ENCODE results near the gene GNPTAB. TPM values are rescaled to one million over a fixed set of nuclear protein-coding genes. Genes with fewer than 3 reads are reported as not detected.

Gene GNPTAB
- total and polyA plus RNA-seq, 2 of the 8 experiments (the other 6 are each of a cell fraction or from before 2014, with no cell fraction given) = 21.5 to 51.3 TPM

DNA sequence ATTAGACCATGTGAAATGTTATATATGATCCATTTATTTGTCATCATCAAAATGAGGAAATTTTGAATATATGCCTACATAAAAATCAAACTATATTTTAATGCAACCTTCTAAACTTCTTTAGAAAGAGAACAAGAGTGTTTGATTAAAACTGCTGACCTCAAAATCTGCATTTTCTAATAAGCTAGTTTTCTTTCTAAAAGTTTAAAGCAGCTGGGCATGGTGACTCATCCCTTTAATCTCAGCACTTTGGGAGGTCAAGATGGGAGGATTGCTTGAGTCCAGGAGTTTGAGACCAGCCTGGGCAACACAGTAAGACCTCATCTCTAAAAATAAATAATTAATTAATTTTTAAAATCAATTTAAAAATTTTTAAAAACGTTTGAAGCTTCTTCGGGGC is 36.2 kb downstream of the GNPTAB start:
- Histone ChIP-seq H3K23ac (ENCODE audit: insufficient read length) (no peak overlapping the region), H2BK12ac (ENCODE audit: low read depth, low read length) (no peak overlapping the region), H2AFZ (ENCODE audit: low read length) (no peak overlapping the region), H3K56ac (replicated peaks; ENCODE audit: insufficient read length, low read depth, low read length) (no peak overlapping the region), H3K9ac (replicated peaks in 1 of 4; ENCODE audit: extremely low read depth in 1 of 4, low read depth in 3 of 4, low read length in 3 of 4) (no peak overlapping the region), H2BK120ac (replicated peaks; ENCODE audit: low read depth, low read length) (no peak overlapping the region), H3K79me1 (ENCODE audit: low read depth, low read length) (peaks cover 2% of the 10 kb centered on the region; the same call in 1 of the 2 replicates), H4K91ac (replicated peaks; ENCODE audit: insufficient read length, low read length) (no peak overlapping the region), H2BK15ac (ENCODE audit: low read length) (no peak overlapping the region), H4K20me1 (replicated peaks in 1 of 2; ENCODE audit: control insufficient read depth in 1 of 2, insufficient read depth in 2 of 2, low read length in 2 of 2) (peaks cover 0 to 2% of the 10 kb centered on the region in 2 experiments), H3K4me2 (ENCODE audit: insufficient read depth in 1 of 2, low read depth in 2 of 2, low read length in 2 of 2) (no peak overlapping the region), H2AK5ac (ENCODE audit: low read depth, low read length) (no peak overlapping the region), H3K27me3 (replicated peaks in 1 of 4; ENCODE audit: control insufficient read depth in 3 of 4, extremely low read depth in 1 of 4, insufficient read depth in 3 of 4, low read length in 3 of 4) (no peaks in the 10 kb centered on the region), H3K23me2 (ENCODE audit: low read depth, low read length) (no peaks in the 10 kb centered on the region), H3K4me3 (ENCODE audit: extremely low read depth in 1 of 4, insufficient read depth in 2 of 4, low read depth in 3 of 4, low read length in 4 of 4) (no peak overlapping the region), H3K4ac (replicated peaks; ENCODE audit: insufficient read length, low read depth, low read length) (no peak overlapping the region), H3K27ac (ENCODE audit: low read depth, low read length) (no peak overlapping the region), H3K14ac (ENCODE audit: insufficient read length) (no peak overlapping the region), H4K5ac (ENCODE audit: insufficient read length, low read depth, low read length) (no peak overlapping the region), H3K9me3 (ENCODE audit: insufficient read depth in 2 of 2, low read depth in 1 of 2, low read length in 1 of 2) (no peaks in the 10 kb centered on the region), H3K79me2 (ENCODE audit: control insufficient read depth in 1 of 2, insufficient read depth in 2 of 2, low read length in 2 of 2) (peaks cover 0 to 17% of the 10 kb centered on the region in 2 experiments; a peak in 1 of 4 replicates), H2BK20ac (ENCODE audit: low read length) (no peak overlapping the region), H3K18ac (ENCODE audit: extremely low read depth, low read length) (no peak overlapping the region), H4K8ac (ENCODE audit: extremely low read depth, insufficient read depth, low read length) (no peak overlapping the region), H3K36me3 (ENCODE audit: control insufficient read depth in 2 of 4, insufficient read depth in 4 of 4, low read length in 3 of 4) (peaks cover 0 to 21% (median under 1%) of the 10 kb centered on the region in 4 experiments; a peak in 5 of 8 replicates), H2BK5ac (ENCODE audit: low read depth, low read length) (no peak overlapping the region), H3K4me1 (replicated peaks in 1 of 4; ENCODE audit: control insufficient read depth in 3 of 4, insufficient read depth in 4 of 4, low read length in 3 of 4) (no peaks in the 10 kb centered on the region)
- ChIA-PET POLR2A (ENCODE audit: partially characterized antibody) (interaction anchor here (0.6 kb wide), 1 partner anchor 1462 kb away, joined by 3 read pairs; no protein-coding TSS in a partner anchor), CTCF (ENCODE audit: partially characterized antibody) (interaction anchor here (0.6 to 3.4 kb wide), 8 partner anchors 7 to 909 kb away, joined by 3 to 15 read pairs (median 4); partner anchors contain the start of gene GNPTAB)
- DNase-seq (ENCODE audit: low read depth in 1 of 2, low spot score in 2 of 2) = no peak
- 82% methylated on average over 2 of the region's 2 CpGs; no CpG with 5 or more reads in 1 of the 2 experiments for WGBS, 2 experiments (ENCODE audit: extremely low coverage in 1 of 2, insufficient coverage in 1 of 2, insufficient read length in 1 of 2, insufficient replicate concordance in 2 of 2, low coverage in 1 of 2, low lambda C conversion rate in 2 of 2, missing lambda C conversion rate in 1 of 2)
- no peak for FAIRE-seq
- no peak for TF ChIP-seq BCL11A (IDR thresholded peaks at IDR 0.05; ENCODE audit: low read depth in 2 of 2, low read length in 2 of 2)
- TF ChIP-seq, protein P1, sequence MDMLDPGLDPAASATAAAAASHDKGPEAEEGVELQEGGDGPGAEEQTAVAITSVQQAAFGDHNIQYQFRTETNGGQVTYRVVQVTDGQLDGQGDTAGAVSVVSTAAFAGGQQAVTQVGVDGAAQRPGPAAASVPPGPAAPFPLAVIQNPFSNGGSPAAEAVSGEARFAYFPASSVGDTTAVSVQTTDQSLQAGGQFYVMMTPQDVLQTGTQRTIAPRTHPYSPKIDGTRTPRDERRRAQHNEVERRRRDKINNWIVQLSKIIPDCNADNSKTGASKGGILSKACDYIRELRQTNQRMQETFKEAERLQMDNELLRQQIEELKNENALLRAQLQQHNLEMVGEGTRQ (IDR thresholded peaks at IDR 0.05; ENCODE audit: low read length) = no peak
- TF ChIP-seq FOSL1 (IDR thresholded peaks at IDR 0.05; ENCODE audit: insufficient read depth, low read depth, low read length) = no peak
- TF ChIP-seq CBX8 (IDR thresholded peaks at IDR 0.05; ENCODE audit: borderline replicate concordance, low read depth, low read length) = no peak
- TF ChIP-seq, protein P2, sequence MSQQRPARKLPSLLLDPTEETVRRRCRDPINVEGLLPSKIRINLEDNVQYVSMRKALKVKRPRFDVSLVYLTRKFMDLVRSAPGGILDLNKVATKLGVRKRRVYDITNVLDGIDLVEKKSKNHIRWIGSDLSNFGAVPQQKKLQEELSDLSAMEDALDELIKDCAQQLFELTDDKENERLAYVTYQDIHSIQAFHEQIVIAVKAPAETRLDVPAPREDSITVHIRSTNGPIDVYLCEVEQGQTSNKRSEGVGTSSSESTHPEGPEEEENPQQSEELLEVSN (IDR thresholded peaks at IDR 0.05) = no peak
- TF ChIP-seq CREB1 (IDR thresholded peaks at IDR 0.05) = no peak
- TF ChIP-seq SIRT6 (IDR thresholded peaks at IDR 0.05; ENCODE audit: low read length) = no peak
- no peak for TF ChIP-seq RAD21 (IDR thresholded peaks at IDR 0.05 in 1 of 2, conservative IDR thresholded peaks at IDR 0.05 in 1 of 2; ENCODE audit: low read depth in 2 of 2, low read length in 2 of 2)
- TF ChIP-seq, protein P3, sequence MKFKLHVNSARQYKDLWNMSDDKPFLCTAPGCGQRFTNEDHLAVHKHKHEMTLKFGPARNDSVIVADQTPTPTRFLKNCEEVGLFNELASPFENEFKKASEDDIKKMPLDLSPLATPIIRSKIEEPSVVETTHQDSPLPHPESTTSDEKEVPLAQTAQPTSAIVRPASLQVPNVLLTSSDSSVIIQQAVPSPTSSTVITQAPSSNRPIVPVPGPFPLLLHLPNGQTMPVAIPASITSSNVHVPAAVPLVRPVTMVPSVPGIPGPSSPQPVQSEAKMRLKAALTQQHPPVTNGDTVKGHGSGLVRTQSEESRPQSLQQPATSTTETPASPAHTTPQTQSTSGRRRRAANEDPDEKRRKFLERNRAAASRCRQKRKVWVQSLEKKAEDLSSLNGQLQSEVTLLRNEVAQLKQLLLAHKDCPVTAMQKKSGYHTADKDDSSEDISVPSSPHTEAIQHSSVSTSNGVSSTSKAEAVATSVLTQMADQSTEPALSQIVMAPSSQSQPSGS (IDR thresholded peaks at IDR 0.05; ENCODE audit: low read length) = no peak
- TF ChIP-seq, protein P4, sequence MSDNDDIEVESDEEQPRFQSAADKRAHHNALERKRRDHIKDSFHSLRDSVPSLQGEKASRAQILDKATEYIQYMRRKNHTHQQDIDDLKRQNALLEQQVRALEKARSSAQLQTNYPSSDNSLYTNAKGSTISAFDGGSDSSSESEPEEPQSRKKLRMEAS (IDR thresholded peaks at IDR 0.05) = no peak
